DMS114 treated with DMSO at 0.1 percent for 48 hours (cell line): ENCODE data around the gene CTSV.
"Not testable (repeated sequence)": the region's sequence is repeated elsewhere in the genome, so short reads cannot be mapped to it uniquely, and the experiment has no call there.

Experiments
- DNase-seq: peaks from one replicate; lab custom pipeline; 2025; ENCODE audit not compliant: unreplicated experiment; lab: John Stamatoyannopoulos, UW

Gene CTSV

GRCh38 chr9:97038611-97039513 lies at the start of gene CTSV:
CTSV (minus strand) TSS chr9:97039142; CDS start chr9:97038043, 1,099 bp downstream.
- peak; percentile 77 for DNase-seq

GRCh38 chr9:97087668-97088215 lies 48.8 kb upstream of the CTSV start:
- not testable (repeated sequence) for DNase-seq

GRCh38 chr9:97084562-97084991 lies 45.6 kb upstream of the CTSV start:
- not testable (repeated sequence) for DNase-seq

DNA sequence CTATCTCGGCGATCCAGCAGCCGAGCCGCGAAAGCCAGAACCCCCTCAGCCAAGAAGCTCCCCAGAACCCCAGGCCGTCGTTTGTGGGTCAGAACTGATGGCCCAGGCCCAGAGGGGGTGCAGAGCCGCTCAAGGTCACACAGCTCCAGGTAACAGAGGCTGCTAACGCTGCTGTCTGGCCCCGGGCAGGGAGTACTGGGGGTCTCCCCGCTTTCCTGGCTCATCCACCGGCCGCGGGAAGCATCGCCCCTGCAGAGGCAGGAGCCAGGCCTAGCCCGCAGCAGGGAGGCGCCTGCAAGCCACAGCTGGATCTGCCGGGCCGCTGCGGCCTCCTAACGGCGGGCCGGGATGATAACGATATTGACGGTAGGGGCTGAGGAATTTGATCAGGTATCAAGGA lies 39.4 kb upstream of the CTSV start:
- no peak for DNase-seq

GRCh38 chr9:97077452-97078295 lies 38.7 kb upstream of the CTSV start:
- DNase-seq, result no peak

- DNase-seq, result not testable (repeated sequence)
Measured at GRCh38 chr9:97076731-97077451, 37.9 kb upstream of the CTSV start.

- DNase-seq, result no peak
Measured at GRCh38 chr9:97076238-97076637, 37.3 kb upstream of the CTSV start.

GRCh38 chr9:97075289-97075985 lies 36.5 kb upstream of the CTSV start:
- DNase-seq, result no peak

DNA sequence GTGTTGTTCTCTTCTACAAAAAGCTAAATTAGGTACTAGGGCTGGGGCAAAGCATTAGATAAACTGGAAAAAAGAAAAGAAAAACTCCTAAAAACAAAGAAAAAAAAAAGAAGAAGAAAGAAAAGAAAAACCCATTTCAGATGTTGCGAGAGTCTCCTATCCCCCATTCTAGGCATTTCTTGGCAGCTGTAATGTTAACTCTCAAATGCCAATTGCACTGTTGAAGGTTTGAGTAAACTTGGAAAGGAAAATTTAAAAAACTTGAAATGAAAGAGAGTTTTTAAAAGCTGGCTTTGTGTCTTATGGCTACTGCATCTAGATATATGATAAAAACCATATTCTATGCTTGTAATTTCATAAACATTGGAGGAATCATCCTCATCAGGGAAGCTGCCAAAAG lies 34.6 kb upstream of the CTSV start:
- DNase-seq, result no peak

DNA sequence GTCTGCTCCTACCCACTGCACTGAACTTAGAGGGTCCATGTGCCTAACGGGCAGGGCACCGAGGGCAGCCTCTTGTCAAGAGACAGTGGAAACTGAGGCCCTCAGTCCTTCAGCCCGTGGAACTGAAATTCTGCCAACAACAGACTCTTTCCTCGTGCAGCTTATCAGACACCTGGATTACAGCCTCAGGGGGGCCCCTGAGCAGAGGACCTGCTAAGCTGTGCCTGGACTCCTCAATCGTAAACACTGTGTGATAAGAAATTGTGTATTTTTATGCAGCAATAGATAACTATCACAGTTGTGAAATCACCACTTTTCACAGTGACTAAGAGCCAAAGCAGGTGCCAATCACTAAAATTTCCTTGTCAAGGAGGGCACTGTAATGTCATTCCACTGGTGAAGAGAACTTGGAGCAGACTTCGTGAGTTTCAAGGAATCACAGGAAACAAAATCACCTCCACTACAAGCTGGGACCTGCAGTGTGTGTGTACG lies 33.4 kb upstream of the CTSV start:
- no peak for DNase-seq

- DNase-seq, result not testable (repeated sequence)
Measured at GRCh38 chr9:97070325-97070724, 31.4 kb upstream of the CTSV start.

- no peak for DNase-seq
Measured at GRCh38 chr9:97067490-97067889, 28.5 kb upstream of the CTSV start.

DNA sequence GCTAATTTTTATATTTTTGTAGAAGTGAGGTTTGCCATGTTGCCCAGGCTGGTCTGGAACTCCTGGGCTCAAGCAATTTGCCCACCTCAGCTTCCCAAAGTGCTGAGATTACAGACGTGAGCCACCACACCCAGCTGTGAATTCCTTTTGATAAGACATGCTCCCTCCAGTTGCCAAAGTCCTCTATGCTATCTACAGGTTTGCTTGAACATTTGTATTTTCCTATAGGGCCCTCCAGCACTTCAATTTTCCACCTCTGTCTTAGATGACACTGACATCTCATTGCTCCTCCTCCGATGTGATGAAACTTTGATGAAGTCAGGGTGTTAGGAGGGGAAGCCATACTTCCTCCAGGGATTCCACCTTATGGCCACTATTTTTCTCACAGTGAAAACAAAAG lies 25.2 kb upstream of the CTSV start:
- DNase-seq, result no peak

- DNase-seq, result no peak
Measured at GRCh38 chr9:97060796-97061195, 21.9 kb upstream of the CTSV start.

GRCh38 chr9:97059626-97060025 lies 20.7 kb upstream of the CTSV start:
- DNase-seq, result no peak

GRCh38 chr9:97057651-97058050 lies 18.7 kb upstream of the CTSV start:
- DNase-seq, result no peak

DNA sequence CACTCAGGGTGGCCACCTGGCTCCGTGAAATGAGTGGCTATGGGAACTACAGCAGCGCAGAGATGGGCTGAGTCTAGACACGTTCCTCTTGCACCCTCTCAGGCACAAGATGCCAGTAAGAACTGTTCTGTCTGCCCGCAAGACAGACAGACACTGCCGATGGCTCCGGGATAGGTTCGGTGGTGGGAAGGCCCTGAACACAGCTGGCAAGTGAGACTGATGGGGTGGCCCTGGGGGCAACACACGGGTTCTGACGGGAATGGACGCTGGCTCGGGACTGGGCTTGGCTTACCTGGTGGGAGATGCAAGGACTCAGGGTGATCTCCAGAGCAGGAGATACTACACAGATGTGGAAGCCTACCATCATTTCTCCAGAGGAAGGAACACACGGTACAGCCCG lies 16.9 kb upstream of the CTSV start:
- not testable (repeated sequence) for DNase-seq

DNA sequence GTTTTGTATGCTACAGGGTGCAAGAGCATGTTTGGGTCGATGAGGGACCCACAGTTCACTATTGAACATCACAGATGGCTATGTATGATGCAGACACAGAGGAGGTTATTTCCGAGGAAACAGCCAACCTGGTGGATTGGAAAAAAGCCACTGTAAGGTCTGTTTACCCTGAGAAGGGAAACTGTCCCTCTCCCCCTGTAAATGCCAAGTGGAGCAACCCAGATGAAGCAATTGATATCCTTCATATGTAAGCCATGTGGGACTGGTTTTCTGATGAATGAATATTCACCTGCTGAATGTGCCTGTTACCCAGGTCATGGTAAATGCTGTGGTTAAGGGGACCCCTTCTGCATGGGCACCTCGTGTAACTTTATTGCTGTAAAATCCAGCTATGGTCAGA lies 14.8 kb upstream of the CTSV start:
- DNase-seq, result no peak

DNA sequence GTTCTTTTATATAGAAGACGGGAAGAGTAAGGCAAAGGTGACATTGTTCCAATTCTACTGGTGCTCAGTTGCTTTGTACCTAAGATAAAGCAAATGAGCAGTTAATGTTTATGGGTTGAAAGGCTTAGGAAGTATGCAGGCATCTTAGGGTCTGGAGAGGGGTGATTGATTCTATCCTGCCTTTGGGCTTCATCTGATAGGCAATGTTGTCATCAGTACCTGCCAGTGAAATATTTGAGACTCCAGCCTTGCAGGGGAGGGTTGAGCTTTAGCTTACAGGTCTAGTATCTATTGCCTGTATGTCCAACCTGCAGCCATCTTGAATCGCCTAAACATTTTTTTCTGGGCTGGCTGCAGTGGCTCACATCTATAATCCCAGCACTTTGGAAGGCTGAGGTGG lies 13.8 kb upstream of the CTSV start:
- no peak for DNase-seq

DNA sequence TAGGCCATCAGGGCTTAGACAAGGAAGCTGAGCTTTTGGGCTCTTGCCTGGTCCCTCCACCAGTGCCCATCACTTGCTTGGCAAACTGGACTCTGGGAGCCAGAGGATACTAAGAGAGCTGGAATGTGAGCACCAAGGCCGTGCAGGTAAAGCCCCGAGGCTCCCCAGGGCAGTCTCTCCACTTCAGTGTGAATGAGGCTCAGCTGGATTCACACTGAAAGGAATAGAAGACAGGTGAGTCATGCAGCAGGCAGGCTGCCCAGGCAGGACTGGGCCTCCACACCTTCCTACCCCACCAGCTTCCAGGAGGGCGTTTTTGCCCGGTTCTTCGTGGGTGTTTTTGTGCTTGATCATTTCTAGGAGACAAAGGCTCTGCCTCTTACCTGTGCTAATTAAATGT lies 7.3 kb upstream of the CTSV start:
- no peak for DNase-seq
